Measurements from ENCODE around the gene BHLHE23.

GRCh38 chr20:63043348-63044203 is 36.8 kb upstream of the BHLHE23 start:
- TF ChIP-seq MAX (IDR thresholded peaks at IDR 0.05) (no peak), USF1 (IDR thresholded peaks at IDR 0.05) (no peak), EP300 (IDR thresholded peaks at IDR 0.05; ENCODE audit: borderline replicate concordance) (no peak)
